ENCODE data around the gene PCDH9. TPM values are rescaled to one million over a fixed set of nuclear protein-coding genes. Genes with fewer than 3 reads are reported as not detected.

The PCDH9 gene
- total and polyA plus RNA-seq, 2 experiments from 2014 or later, result 0.31 to 0.52 TPM

- H3K4me3 ChIP-seq, result no peak overlapping the region
- no peak overlapping the region for H2AFZ ChIP-seq
- Mint-ChIP-seq H3K27me3 (ENCODE audit: insufficient read depth, low read depth, poor library complexity) (no peaks in the 10 kb centered on the region), H3K4me1 (no peaks in the 10 kb centered on the region), H3K9me3 (no peaks in the 10 kb centered on the region), H3K27ac (no peak overlapping the region), H3K36me3 (ENCODE audit: low read depth) (no peaks in the 10 kb centered on the region), H3K4me3 (no peak overlapping the region)
- no peak overlapping the region for H3K4me2 ChIP-seq
- DNase-seq (ENCODE audit: low spot score), result no peak
- no peaks in the 10 kb centered on the region for H3K36me3 ChIP-seq (ENCODE audit: insufficient read depth)
- no peaks in the 10 kb centered on the region for H3F3A ChIP-seq (replicated peaks; ENCODE audit: low read depth)
- no peak for ATAC-seq
- no peaks in the 10 kb centered on the region for H3K27me3 ChIP-seq (ENCODE audit: insufficient read depth)
- no peaks in the 10 kb centered on the region for H4K20me1 ChIP-seq (replicated peaks; ENCODE audit: insufficient read depth)
- H3K9me2 ChIP-seq (ENCODE audit: insufficient read depth), result no peaks in the 10 kb centered on the region
- no peak overlapping the region for H3K27ac ChIP-seq (ENCODE audit: low read depth)
- H3K4me1 ChIP-seq (ENCODE audit: insufficient read depth), result no peaks in the 10 kb centered on the region
- no peaks in the 10 kb centered on the region for H3K79me2 ChIP-seq (replicated peaks; ENCODE audit: insufficient read depth)
- TF ChIP-seq, protein P1, sequence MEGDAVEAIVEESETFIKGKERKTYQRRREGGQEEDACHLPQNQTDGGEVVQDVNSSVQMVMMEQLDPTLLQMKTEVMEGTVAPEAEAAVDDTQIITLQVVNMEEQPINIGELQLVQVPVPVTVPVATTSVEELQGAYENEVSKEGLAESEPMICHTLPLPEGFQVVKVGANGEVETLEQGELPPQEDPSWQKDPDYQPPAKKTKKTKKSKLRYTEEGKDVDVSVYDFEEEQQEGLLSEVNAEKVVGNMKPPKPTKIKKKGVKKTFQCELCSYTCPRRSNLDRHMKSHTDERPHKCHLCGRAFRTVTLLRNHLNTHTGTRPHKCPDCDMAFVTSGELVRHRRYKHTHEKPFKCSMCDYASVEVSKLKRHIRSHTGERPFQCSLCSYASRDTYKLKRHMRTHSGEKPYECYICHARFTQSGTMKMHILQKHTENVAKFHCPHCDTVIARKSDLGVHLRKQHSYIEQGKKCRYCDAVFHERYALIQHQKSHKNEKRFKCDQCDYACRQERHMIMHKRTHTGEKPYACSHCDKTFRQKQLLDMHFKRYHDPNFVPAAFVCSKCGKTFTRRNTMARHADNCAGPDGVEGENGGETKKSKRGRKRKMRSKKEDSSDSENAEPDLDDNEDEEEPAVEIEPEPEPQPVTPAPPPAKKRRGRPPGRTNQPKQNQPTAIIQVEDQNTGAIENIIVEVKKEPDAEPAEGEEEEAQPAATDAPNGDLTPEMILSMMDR (conservative IDR thresholded peaks at IDR 0.05; ENCODE audit: low read depth in 2 of 2), result no peak
- TF ChIP-seq STAT1 (IDR thresholded peaks at IDR 0.05; ENCODE audit: unreplicated experiment), result no peak
- TF ChIP-seq JUNB (IDR thresholded peaks at IDR 0.05; ENCODE audit: unreplicated experiment), result no peak
- TF ChIP-seq, protein P2, sequence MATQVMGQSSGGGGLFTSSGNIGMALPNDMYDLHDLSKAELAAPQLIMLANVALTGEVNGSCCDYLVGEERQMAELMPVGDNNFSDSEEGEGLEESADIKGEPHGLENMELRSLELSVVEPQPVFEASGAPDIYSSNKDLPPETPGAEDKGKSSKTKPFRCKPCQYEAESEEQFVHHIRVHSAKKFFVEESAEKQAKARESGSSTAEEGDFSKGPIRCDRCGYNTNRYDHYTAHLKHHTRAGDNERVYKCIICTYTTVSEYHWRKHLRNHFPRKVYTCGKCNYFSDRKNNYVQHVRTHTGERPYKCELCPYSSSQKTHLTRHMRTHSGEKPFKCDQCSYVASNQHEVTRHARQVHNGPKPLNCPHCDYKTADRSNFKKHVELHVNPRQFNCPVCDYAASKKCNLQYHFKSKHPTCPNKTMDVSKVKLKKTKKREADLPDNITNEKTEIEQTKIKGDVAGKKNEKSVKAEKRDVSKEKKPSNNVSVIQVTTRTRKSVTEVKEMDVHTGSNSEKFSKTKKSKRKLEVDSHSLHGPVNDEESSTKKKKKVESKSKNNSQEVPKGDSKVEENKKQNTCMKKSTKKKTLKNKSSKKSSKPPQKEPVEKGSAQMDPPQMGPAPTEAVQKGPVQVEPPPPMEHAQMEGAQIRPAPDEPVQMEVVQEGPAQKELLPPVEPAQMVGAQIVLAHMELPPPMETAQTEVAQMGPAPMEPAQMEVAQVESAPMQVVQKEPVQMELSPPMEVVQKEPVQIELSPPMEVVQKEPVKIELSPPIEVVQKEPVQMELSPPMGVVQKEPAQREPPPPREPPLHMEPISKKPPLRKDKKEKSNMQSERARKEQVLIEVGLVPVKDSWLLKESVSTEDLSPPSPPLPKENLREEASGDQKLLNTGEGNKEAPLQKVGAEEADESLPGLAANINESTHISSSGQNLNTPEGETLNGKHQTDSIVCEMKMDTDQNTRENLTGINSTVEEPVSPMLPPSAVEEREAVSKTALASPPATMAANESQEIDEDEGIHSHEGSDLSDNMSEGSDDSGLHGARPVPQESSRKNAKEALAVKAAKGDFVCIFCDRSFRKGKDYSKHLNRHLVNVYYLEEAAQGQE (IDR thresholded peaks at IDR 0.05; ENCODE audit: unreplicated experiment), result no peak
- TF ChIP-seq EZH2phosphoT487 (IDR thresholded peaks at IDR 0.05; ENCODE audit: unreplicated experiment), result no peak
- TF ChIP-seq CREB1 (CRISPR knock-in tag; IDR thresholded peaks at IDR 0.05; ENCODE audit: low read depth), result no peak
- TF ChIP-seq NANOG (IDR thresholded peaks at IDR 0.05; ENCODE audit: borderline replicate concordance), result no peak
Observed at GRCh38 chr13:67208552-67208951, 21.6 kb downstream of the PCDH9 start.

- Histone ChIP-seq H3K79me2 (replicated peaks; ENCODE audit: insufficient read depth) (no peaks in the 10 kb centered on the region), H3K4me2 (no peak overlapping the region), H3K27ac (ENCODE audit: low read depth) (no peak overlapping the region), H3K36me3 (ENCODE audit: insufficient read depth) (no peaks in the 10 kb centered on the region), H2AFZ (no peak overlapping the region), H3F3A (replicated peaks; ENCODE audit: low read depth) (no peaks in the 10 kb centered on the region), H3K4me1 (ENCODE audit: insufficient read depth) (no peaks in the 10 kb centered on the region), H3K9me2 (ENCODE audit: insufficient read depth) (no peaks in the 10 kb centered on the region), H3K4me3 (no peak overlapping the region), H4K20me1 (replicated peaks; ENCODE audit: insufficient read depth) (no peaks in the 10 kb centered on the region), H3K27me3 (ENCODE audit: insufficient read depth) (no peaks in the 10 kb centered on the region)
- H3K36me3 Mint-ChIP-seq (ENCODE audit: low read depth), result no peaks in the 10 kb centered on the region
- H3K4me1 Mint-ChIP-seq, result no peaks in the 10 kb centered on the region
- no peak overlapping the region for H3K27ac Mint-ChIP-seq
- no peak overlapping the region for H3K4me3 Mint-ChIP-seq
- no peak for DNase-seq (ENCODE audit: low spot score)
- H3K9me3 Mint-ChIP-seq, result no peaks in the 10 kb centered on the region
- ATAC-seq, result no peak
- no peaks in the 10 kb centered on the region for H3K27me3 Mint-ChIP-seq (ENCODE audit: insufficient read depth, low read depth, poor library complexity)
- TF ChIP-seq EZH2 (IDR thresholded peaks at IDR 0.05; ENCODE audit: low read depth, unreplicated experiment) (no peak), POLR2AphosphoS5 (IDR thresholded peaks at IDR 0.05; ENCODE audit: low read depth) (no peak), EZH2phosphoT487 (IDR thresholded peaks at IDR 0.05; ENCODE audit: unreplicated experiment) (no peak), STAT1 (IDR thresholded peaks at IDR 0.05; ENCODE audit: unreplicated experiment) (no peak), ZNF114 (CRISPR knock-in tag; IDR thresholded peaks at IDR 0.05) (no peak), JUNB (IDR thresholded peaks at IDR 0.05; ENCODE audit: unreplicated experiment) (no peak), NANOG (IDR thresholded peaks at IDR 0.05; ENCODE audit: borderline replicate concordance) (no peak)
- TF ChIP-seq, protein P3, sequence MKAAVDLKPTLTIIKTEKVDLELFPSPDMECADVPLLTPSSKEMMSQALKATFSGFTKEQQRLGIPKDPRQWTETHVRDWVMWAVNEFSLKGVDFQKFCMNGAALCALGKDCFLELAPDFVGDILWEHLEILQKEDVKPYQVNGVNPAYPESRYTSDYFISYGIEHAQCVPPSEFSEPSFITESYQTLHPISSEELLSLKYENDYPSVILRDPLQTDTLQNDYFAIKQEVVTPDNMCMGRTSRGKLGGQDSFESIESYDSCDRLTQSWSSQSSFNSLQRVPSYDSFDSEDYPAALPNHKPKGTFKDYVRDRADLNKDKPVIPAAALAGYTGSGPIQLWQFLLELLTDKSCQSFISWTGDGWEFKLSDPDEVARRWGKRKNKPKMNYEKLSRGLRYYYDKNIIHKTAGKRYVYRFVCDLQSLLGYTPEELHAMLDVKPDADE (IDR thresholded peaks at IDR 0.05), result no peak
- TF ChIP-seq, protein P1 (conservative IDR thresholded peaks at IDR 0.05; ENCODE audit: low read depth in 2 of 2), result no peak
Observed at GRCh38 chr13:67204764-67205163, 25.4 kb downstream of the PCDH9 start.

Measured in GM23338 (cell line).